GM13977 (cell line): Measurements from ENCODE around the gene MC2R.
A peak's percentile ranks its signal among the peaks of the same experiment; 100 is the strongest.

Source experiments
- DNase-seq: peaks from one replicate; pipeline ENCODE4 v3.0.0; 2012; ENCODE audit warnings: low spot score
- in situ Hi-C: fragments of 300-500 bp; cut with MboI; formaldehyde crosslinking; loops from one replicate; pipeline ENCODE4 v1.12.0; 2022; ENCODE audit warnings: low sequenced_read_pairs, low pct_unique_long_range_greater_than_20kb, mixed read lengths, inconsistent platforms; ENCODE audit not compliant: unreplicated experiment
- TF ChIP-seq, protein P1 (sequence below): IDR thresholded peaks from 2 replicates; pipeline ENCODE4 v1.5.1; 2012; ENCODE audit warnings: mild to moderate bottlenecking, control low read depth; ENCODE audit not compliant: insufficient read depth; ENCODE audit errors: extremely low read depth, missing control alignments

The MC2R gene

DNA sequence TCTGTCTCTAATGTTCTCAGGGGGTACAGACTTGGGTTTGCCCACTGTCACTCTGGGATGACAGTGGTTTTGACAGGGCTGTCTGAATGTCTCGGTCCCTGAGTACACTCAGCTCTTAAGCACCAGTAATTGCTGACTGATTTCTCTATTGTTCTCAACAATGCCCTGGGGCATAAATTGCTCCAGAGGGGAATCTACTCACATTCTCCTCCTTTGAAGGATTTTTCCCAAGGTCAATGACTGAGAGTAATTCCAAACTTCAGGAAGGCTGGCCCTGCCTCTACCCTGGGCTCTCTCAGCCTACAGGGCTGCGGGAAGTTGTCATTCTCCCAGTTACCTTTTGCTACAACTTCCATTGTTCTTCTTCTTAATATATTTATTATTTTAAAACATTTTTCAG lies 36.5 kb downstream of the MC2R start:
- in situ Hi-C loops: no loop called here
- TF ChIP-seq, protein P1, sequence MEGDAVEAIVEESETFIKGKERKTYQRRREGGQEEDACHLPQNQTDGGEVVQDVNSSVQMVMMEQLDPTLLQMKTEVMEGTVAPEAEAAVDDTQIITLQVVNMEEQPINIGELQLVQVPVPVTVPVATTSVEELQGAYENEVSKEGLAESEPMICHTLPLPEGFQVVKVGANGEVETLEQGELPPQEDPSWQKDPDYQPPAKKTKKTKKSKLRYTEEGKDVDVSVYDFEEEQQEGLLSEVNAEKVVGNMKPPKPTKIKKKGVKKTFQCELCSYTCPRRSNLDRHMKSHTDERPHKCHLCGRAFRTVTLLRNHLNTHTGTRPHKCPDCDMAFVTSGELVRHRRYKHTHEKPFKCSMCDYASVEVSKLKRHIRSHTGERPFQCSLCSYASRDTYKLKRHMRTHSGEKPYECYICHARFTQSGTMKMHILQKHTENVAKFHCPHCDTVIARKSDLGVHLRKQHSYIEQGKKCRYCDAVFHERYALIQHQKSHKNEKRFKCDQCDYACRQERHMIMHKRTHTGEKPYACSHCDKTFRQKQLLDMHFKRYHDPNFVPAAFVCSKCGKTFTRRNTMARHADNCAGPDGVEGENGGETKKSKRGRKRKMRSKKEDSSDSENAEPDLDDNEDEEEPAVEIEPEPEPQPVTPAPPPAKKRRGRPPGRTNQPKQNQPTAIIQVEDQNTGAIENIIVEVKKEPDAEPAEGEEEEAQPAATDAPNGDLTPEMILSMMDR: no peak
- DNase-seq: no peak

DNA sequence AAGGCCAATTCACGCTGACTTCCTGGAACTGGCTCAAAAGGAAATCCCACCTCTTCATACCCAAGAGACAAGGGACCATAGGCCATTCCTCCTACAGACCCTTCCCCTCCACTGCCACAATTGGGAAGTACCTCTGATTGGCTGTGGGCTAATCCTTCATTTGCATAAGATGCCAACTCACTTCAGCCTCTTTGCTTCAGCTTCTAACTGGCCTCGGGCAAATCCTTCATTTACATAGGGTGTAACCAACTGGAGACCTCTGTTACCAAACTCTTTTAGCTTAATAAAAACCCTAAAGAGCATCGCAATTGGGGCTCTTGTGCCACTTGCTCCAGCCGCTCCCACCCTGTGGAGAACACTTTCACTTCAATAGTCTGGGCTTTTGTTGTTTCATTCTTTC lies 38.2 kb downstream of the MC2R start:
- TF ChIP-seq, protein P1: no peak
- DNase-seq: no peak
- in situ Hi-C loops: no loop called here

DNA sequence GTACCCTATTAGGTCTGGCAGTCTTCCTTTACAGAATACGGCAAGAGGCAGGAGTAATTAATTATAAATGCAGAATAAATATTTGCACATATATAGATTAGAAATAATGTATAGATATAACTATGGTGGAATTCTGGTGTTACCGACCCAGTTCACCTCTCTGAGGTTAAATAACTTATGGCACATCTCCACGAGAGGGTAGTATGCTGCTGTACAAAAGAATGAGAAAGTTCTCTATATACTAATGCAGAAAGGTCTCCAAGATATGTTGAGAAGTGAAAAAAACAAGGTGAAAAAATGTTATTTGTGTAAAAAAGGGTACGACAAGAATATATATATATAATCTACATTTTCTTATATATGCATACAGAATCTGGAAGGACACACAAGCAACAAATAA lies 40.8 kb downstream of the MC2R start:
- in situ Hi-C loops: no loop called here
- TF ChIP-seq, protein P1: peak; percentile 21
- no peak for DNase-seq

DNA sequence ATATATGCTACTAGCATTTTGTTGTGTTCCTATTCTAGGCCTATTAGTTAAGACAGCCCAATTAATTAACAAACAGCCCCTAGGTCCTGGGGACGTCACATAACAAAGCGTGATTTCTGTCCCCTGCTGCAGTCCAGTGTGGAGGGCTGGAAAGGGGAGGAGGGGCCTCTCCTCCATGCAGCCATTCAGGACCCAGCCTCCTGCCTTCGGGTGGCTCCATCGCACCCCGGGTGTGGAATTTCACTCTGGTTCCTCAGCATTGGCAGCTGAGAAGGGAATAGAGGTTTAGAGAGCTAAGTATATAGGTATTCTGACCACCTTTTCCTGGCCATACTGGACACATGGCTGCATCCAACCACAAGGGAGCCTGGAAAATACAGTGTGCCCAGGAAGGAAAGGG lies 42.4 kb downstream of the MC2R start:
- TF ChIP-seq, protein P1: no peak
- in situ Hi-C loops: no loop called here
- DNase-seq: no peak

DNA sequence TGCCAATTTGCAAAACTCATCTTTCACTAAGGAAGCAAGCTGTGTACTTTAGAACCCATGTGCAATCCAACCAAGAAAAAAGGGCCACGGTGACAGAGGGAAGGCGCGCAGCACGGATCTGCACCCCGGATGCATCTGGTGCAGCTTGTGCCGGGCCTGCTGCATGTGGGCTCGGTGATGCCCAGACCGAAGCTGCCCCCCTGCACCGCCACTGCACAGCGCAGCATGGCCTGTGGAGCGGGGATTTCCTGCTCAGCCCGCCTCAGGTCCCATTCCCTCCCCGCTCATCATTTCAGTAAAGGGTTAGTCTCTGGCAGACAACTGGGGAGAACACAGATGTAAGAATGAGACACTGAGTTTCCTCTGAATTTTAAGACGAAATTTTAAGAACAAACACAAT lies 43.0 kb downstream of the MC2R start:
- no peak for DNase-seq
- TF ChIP-seq, protein P1: no peak
- in situ Hi-C loops: no loop called here

DNA sequence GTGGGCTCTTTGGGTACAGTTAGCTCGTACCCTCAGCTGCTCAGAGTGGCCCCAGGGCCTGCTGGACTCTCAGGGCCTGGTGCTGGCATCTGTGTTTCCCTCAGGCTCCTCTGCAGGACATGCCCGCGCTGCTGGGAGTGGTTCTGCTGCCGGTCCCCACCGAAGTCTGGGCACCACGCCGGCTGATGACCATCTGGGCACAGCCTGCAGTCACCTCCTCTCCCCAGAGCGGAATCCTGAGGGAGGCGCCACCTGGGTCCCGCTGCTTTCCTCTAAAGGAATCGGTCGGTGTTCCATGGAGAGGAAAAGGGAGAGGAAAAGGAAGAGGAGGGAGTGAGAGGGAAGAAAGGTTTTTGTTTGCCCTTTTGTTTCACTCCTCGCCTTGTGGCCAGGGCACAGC lies 43.6 kb downstream of the MC2R start:
- in situ Hi-C loops: no loop called here

More for the DNA sequence above, 43.6 kb downstream of the MC2R start:
- DNase-seq: no peak
- TF ChIP-seq, protein P1: no peak
